HG02642 (cell line): Measurements from ENCODE around the gene IL17F.
A peak's percentile ranks its signal among the peaks of the same experiment; 100 is the strongest.

Experiments used
- ATAC-seq: cut with Tn5 transposase; IDR thresholded peaks from one replicate; pipeline ENCODE4 v1.9.1; 2021; ENCODE audit warnings: mild to moderate bottlenecking; ENCODE audit not compliant: unreplicated experiment, poor library complexity

IL17F gene

DNA sequence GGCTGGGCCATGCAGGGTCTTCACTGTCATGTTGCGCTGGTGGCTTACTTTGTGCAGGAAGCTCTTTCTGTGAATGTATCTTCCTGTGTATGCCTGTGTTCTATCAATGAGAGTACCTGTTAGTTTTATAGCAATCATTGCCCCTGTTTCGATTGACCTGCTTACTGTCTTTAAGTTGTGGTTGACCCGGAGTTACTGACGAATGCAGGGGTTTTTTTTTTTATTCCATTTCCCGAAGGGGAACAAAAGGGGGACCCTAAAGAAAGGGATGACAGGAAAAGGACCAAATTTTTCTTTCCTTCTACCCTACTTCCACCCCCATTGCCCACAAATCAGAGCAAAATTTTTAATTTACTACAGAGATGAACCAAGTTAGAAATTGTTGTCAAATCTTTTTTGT is at the start of gene IL17F:
Gene IL17F, minus strand, starts transcription at position 101 of the 400 bp plus-strand sequence. Its CDS starts 71 bp downstream, at position 30.
- ATAC-seq: no peak

DNA sequence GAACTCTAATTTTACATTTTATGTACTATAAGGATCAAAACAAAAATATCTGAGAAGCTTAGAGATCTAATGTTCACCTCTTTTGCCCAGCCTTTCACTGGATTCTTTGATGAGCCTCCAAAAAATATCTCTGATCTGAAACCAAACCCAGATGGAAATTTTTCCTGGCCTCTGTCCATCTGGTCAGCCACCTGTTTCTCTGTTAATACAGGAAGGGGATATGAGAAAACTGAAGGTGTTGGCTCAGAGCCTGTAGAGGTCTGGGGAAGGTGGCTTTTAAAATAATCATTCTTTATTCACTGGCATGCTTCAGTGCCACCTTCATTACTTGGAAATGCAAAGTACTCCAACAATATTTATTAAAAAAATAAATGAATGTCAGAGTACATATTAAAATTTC is 48.8 kb upstream of the IL17F start:
- ATAC-seq: no peak

DNA sequence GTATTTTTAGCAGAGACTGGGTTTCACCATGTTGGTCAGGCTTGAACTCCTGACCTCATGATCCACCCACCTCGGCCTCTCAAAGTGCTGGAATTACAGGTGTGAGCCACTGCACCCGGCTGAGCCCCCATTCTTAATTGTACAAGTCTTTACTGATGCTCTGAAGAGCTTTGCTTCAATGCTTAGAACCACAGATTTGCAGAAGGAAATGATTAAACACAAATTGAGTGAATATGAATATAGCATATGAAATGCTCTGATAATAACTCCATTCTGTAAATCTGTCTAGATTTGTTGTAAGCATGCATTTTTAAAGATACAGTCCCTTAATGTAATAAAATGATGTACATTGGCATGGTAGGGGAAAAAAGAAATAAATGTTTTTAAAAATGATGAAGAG is 44.5 kb upstream of the IL17F start:
- ATAC-seq: no peak

DNA sequence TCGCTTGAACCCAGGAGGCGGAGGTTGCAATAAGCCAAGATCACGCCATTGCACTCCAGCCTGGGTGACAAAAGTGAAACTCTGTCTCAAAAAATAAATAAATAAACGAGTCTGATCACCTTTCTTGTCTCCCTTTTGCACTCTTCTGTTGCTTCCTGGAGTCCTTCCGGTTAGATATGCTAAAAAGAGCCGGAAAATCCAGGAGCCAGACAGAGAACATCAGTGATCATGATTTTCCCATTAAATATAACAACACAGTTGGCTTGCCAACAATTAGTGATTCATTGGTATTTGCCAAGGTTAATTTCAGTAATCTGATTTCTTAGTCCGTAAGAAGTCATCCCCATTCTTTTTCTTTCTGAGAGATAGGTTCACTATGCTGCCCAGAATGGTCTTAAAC is 43.9 kb upstream of the IL17F start:
- ATAC-seq: no peak

DNA sequence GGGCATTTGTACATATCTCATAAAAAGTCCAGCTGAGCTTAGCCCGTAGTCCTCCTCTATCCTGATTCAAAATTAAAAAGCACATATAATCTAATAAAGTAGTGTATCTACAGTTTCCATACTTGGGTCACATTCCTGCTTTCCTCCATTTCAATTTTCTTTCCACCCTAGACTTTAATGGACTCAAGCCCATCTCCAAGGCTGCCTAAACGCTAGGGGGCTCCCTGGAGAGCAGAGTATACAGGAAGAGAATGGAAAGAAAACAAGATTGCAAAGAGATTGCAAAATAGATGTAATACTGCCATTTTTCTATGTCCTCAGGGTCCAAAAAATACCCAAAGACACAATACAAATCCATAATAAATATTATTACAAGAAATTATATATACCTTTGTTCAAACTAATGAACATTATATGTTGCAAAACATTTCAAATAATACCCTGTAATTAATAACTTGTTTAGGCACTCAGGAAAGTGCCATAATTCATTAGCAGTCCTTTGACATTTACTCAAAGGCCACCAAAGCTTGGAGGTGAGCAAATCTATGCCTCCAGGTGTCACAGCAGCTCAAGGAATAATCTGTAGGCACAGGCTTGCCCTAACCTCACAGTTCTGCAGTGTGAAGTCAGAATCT is 42.6 kb upstream of the IL17F start:
- no peak for ATAC-seq

DNA sequence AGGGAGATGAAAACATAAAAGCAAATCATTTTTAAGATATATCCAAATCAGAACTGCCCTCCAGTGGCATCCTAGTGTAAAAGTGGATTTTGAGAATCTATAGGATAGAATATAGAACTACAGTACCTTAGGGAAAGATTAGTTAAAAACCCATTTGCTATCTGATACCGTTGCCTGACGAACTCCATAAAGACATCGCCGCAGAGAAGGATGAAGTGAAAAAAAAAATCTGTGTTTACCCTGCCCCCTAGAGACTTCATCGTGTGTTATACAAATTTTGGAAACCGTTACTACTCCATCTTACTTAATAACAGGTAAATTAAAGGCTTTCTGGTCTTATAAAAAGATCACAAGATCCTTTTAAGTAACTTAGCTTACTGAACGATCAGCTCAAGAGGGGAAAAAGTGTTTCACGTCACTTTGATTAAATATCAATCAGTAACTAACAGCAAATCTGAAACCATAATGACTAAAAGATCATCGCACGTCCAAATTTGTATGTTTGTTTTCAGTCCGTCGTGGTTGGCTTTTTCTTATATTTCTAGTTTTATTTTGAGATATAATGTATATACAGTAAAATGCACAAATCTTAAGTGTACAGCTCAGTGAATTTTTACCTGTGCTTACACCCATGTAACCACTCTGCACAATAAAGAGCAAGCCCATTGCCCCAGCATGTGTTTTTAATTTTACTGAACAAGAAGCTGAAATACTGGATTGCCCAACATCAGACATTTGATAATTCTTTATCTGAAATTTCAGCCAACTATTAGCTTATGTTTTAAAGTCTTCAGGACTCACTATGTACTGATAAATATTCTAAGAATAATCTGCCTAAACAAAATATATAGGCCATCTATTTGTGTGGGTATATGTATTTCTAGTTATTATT is 41.1 kb upstream of the IL17F start:
- ATAC-seq: no peak

DNA sequence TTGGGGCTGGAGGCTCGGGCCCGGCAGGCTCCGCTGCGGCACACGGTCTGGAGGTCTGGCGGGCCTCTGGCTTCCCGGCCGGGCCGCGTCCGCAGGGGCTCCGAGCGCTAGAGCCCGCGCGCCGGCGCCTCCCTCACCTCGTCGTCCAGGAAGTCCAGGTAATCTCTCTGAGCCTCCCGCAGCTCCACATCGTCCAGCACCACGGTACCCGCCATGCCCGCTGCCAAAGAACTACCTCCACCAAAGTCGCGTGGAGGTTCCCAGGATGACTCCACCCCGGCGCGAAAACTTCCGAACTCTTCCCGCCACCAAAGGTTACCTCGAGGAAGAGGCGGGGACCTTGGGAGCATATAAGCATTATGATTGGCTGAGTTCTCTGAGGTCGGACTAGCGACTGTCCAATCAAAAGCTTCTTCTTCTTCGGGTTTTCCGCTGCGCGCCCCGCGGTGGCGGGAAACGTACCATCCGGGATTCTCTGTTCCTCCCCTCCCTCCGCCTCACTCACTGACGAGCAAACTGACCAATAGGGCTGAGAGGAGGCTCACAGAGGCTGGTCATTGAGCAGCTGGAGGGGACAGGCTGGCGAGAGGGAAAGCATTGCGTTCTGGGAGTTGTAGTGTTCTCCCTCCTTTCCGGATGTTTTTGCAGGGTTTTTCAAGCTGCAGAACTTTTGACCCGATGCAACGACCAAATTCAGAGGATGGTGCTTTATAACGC is 40.3 kb upstream of the IL17F start, which contains the start of gene MCM3:
Gene MCM3, minus strand, starts transcription at position 283 of the 717 bp plus-strand sequence. Its CDS starts 68 bp downstream, at position 215.
- ATAC-seq: peak; percentile 98

DNA sequence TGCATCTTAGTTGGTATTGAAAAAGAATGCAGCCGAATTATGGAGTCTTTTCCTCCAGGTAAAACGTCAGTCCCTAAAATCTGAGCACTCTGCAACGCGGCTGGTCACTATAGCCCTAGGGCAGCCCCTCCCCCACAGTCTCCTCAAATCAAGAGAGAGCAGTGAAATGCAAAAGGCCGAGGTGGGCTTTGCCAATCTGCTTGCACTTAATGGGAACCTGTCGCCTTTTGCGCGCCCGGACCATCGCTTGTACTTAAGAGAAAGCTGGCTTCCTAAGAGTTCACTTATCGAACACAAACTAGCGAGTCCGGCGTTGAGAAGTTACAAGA is 39.8 kb upstream of the IL17F start:
- peak; percentile 11 for ATAC-seq

DNA sequence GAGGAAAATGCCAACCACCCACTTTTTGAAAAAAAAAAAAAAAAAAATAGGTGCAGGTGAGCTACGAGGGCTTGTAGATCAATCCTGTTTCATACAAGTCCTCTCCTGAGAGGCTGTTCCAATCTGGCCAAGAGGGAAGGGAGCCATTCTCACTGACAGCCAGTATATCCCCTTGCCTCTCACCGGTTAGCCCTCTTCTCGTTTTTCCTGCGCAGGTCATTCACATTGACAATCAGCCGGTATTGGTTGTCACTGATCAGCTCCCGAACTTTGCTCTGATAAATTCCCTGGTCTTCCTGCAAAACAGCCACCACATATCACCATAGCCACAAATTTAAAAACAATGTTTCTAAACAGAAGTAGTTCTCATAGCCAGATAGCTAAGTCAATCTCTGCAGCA is 38.8 kb upstream of the IL17F start:
- ATAC-seq: no peak

DNA sequence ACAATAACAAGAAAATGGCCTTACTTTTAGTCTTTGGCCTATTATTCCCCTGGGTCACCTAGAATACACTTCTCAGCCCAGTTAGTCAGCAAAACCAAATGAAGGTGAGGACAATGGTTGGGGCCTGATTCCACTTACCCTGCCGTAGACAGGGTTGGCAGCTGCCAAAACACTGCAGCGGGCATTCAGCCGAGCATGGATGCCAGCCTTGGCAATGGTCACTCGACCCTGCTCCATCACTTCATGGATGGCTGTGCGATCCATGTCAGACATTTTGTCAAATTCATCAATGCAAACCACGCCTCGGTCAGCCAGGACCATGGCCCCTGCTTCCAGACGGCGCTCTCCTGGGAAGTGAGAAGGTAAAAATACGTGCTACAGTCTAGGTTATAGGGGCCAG is 31.8 kb upstream of the IL17F start:
- ATAC-seq: no peak

DNA sequence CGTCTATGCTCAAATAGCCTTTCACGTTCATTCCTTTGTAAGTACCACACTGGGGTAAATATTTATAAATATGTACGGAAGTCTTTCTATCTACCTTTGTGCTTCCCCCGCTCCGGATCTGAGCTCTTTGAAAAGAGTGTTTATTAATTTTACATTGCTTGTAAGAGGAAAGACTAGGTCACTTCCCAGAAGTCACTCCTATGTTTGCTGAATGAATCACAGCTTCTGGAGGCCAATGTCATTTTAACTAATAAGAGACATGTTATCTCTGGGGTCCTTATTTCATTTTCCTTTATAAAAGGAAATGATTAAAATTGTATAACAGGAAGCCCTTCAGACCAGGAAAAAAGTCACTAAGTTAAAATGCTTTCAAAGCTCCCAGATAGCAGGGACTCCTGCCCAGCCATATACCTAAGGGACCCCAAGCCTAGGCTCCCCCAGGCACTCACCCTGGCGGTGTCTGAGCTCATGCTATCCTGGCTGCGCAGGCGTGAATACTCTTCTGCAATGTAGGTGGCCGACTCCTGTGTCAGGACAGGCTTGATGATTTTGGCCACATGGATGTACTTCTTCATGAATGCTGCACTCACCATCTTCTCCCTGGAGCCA is 27.7 kb upstream of the IL17F start:
- no peak for ATAC-seq

DNA sequence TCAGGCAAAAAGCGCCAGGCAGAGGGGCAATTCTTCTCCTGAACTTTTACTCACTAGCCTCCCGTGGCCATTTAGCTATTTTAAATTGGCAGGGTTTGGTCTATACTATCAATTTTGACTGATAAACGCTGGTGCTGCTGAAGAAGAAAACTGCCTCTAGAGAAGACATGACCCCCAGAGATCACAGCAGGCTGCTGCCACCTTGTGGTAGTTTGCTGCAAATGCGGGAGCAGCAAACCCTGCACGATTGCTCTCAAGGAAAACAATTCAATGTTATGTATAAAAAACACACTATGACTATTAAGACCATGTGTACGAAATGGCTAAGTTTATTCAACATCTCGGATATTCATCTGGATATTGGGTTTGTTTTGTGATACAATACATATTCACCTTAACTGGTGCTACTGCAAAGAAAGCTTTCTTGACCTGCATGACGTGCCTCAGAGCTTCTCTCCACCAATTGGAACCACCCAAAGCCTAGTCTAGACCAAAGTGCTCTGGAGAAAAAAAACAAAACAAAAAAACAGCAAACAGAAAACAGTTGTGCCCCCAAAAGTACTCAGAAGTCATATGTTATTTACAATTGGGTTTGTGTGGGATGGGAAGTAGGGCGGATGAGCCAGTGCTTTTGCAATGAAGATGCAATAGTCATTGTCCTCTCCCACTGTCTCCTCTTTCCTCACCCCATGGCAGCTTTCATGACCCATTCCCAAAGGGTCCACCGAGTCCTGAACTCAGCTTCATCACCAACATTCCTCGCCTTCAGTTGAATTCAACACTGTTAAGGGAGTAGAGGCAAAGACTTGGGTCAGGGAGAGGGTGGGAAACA is 19.6 kb upstream of the IL17F start:
- peak; percentile 80 for ATAC-seq

DNA sequence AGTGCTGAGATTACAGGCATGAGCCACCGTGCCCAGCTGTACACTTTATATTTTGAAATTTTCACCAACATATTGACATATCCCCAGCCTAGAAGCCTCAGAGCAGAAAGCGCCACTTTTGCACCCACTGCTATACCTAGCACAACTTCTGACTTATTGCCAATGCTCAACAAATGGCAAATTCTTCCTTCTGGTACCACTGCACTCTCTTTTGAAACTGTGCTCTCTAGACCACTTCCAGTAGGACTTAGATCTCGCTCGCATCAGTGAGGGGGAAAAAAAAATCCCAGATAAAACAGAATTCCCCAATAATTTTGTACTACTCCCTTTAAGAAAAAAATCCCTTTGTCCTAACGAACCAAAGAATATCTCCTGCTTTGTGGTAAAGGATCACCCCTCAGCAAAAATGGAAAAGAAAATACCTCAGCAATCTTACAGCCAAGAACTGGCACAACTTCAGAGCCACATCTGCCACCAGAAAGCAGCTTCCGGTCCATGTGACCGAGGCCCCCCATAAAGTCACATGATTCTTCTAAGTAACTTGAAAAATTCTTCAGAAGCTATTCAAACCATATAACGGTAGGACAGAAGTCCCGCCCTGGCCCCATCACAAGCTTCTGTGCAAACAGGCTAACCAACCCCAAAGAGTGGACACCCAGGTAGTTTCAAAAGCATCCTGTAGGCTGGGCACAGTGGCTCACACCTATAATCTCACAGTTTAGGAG is 18.5 kb upstream of the IL17F start:
- ATAC-seq: no peak

DNA sequence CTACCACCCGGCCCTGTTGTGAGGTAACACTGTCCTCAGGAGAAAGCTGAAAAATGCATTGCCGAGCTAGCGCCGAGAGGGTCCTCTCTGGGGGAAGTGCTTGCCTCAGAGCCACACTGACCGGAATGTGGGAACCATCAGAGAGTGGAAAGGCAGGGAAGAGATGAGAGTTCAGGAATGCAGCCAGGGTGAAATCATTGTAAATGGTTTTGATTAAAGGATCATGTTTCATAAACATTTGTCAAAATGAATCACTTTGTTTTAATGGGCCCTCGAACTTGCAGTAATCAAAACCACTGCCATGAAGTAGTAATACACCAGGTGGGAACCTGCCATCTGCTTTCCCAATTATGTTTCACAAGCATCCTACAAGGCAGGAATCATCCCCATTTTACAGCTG is 16.9 kb upstream of the IL17F start:
- ATAC-seq: no peak

DNA sequence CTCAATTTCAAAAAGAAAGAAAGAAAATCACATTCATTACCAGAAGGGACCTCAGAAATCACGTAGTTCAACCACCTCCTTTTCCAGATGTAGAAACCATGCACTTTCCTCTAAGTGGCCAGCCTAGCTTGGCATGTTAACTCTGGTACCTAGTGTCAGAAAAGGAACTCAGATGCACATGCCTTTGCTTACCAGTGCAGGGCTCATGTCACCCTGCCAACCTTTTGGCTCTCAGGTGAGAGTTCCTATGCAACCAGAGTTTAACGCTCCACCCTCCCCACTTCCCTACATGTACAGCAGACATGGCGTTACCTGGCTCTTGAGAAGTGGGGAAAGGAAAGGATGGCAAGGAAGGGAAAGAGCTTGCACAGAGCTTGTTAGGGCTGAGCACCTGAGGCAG is 16.3 kb upstream of the IL17F start:
- no peak for ATAC-seq

DNA sequence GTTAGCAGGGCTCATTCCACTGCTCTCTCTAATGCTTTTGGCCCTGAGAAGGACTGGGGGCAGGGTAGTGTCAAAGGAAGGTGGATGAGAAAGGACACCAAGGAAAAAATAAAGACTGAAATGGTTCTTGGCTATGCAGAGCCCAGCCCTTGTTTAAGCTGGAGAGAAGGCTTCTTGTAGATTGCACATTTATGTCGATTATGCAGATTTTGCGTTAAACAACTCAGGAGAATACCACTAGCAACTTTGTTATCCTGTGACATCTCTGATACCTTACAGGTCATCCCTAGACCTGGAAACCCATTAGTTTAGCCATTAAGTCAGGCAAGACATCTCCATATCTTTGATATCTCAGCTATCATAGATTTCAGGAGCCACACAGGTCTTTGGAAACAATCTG is 11.1 kb upstream of the IL17F start:
- no peak for ATAC-seq

DNA sequence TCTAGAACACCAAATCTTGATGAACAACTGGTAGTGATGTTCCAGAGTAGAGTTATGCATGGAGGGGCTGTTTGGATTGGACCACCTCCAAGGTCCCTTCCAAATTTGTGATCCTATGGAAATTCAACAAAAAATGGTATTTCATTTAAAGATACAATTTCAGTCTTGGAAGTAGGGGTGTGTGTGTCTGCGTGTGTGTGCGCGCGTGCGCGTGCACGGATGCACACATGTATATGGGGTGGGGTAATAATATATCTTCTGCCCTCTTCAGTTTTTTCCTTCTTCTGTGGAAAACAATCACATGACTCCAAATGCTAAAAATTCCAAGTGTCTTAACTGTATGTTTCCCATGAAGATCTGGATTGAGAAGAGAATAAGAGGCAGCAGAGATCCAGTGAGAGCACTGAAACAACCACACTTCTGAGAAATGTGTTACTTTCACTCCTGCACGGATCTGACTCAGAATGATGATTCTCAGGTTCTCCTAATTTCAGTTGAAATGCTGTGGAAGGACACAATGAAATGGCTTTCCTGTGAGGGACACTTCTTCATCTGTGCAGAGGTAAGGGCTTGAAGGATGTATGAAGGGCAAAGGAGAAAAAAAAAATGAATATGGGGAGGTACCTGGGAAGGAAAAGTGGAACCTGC is 10.6 kb upstream of the IL17F start:
- no peak for ATAC-seq

DNA sequence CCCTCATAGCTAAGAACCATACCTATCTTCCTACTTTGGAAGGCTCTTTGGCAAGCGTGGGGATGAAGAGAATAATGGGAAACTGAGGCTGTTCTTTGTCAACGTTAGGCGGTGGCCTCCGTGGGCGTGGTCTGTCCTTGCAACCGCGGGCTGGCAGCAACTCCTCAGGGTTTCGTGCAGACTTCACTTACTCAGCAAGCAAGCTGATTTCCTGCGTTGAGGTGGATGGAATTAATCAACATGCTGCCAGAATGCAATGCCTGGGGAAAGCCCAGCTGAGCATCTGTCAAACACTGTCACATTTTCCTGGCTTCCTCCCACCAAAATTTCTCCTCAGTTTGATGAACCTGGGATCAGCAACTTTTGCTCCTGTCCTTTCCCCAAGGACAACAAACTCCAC is 9.2 kb upstream of the IL17F start:
- ATAC-seq: no peak

DNA sequence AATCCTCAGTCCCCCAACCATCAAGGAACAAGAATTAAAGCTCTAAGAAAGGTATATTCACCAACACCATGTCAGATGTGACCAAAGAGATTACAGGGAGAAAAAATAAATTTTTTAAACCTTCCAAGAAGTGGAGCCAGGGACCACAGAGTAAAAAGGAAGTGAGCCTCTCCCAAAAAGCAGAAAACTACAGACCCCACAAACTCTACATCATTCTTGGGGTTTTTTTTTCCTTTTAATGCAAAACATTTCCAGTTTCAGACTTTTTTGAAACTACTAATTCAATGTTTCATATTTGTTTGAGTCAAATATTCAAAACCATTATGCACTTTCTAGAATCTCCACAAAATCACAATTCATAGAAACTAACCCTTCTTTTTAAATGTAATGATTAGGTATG is 6.8 kb upstream of the IL17F start:
- no peak for ATAC-seq
